ENCODE results near the gene HELZ2. TPM values are rescaled to one million over a fixed set of nuclear protein-coding genes. Genes with fewer than 3 reads are reported as not detected.

Gene HELZ2
- total and polyA plus RNA-seq, 10 of the 15 experiments (the other 5 are each of a cell fraction or from before 2014, with no cell fraction given) = 0.05 to 33.3 (median 6.2) TPM

DNA sequence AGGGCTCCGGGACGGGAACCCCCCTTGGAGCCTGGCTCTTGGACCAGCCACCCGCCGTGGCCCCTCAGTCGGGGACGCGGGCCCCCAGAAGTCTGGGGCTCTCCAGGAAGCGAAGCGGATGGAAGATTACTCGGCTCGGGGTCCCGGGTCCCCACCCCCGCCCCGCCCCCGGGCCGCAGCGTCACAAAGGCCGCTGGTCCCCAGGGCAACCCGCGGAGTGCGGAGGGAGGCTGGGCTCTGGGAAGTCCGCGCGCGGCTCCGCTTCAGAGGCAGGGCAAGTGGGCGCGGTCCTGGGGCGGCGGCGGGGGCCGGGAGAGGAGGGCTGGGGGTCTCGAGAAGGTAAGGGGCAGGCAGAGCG is 20.1 kb downstream of the HELZ2 start, which contains the start of gene FNDC11:
TSS of gene FNDC11 (plus strand) at position 227 of the 358 bp plus-strand sequence. CDS start 1,505 bp downstream, outside the sequence.
- Histone ChIP-seq H3K27me3 (replicated peaks in 1 of 2; ENCODE audit: control insufficient read depth in 2 of 2, insufficient read depth in 2 of 2, low read length in 1 of 2) (no peaks in the 10 kb centered on the region; a peak in 1 of 4 replicates), H3K4me2 (ENCODE audit: control insufficient read depth, insufficient read depth) (peak within 1 kb of the TSS; percentile 90), H3K9ac (ENCODE audit: control insufficient read depth, insufficient read depth, low read length) (0 out of 2 replicates have a peak within 1 kb of the TSS, but pooled peaks have one; percentile 22), H2AFZ (ENCODE audit: control insufficient read depth, low read depth, low read length) (peak within 1 kb of the TSS; percentile 67), H4K20me1 (ENCODE audit: control insufficient read depth, insufficient read depth) (no peaks in the 10 kb centered on the region; the same call in 1 of the 2 replicates), H3K27ac (ENCODE audit: control insufficient read depth, insufficient read depth) (peak within 1 kb of the TSS; percentile 64), H3K9me3 (replicated peaks; ENCODE audit: control insufficient read depth, insufficient read depth, low read length) (no peaks in the 10 kb centered on the region), H3K79me2 (ENCODE audit: control insufficient read depth, insufficient read depth, low read length) (no peaks in the 10 kb centered on the region), H3K4me3 (peak within 1 kb of the TSS; percentile 65), H3K4me1 (ENCODE audit: control insufficient read depth, insufficient read depth, low read length) (peaks cover 22% of the 10 kb centered on the region), H3K36me3 (ENCODE audit: control insufficient read depth in 2 of 2, insufficient read depth in 2 of 2, low read length in 1 of 2) (no peaks in the 10 kb centered on the region)
- POLR2A ChIA-PET = interaction anchor here (1.1 to 1.7 kb wide), 2 partner anchors 12 to 20 kb away, joined by 3 to 6 read pairs; partner anchors contain the start of gene HELZ2
- 2% methylated on average over 17 of the region's 34 CpGs for WGBS (ENCODE audit: insufficient coverage, insufficient replicate concordance, low lambda C conversion rate, missing lambda C conversion rate)
- FAIRE-seq = no peak
- BruUV-seq (replicated peaks) = no TSS peak
- intact Hi-C loops (cut with micrococcal nuclease; ENCODE audit: unreplicated experiment) = loop anchor here (1.0 kb wide), 2 partner anchors 17 to 73 kb away; partner anchors contain the start of genes GMEB2 and PTK6
- SMC1A ChIA-PET (ENCODE audit: uncharacterized antibody, unreplicated experiment) = interaction anchor here (1.1 to 1.6 kb wide), 3 partner anchors 9 to 650 kb away, joined by 3 to 5 read pairs (median 3); no protein-coding TSS in a partner anchor
- peak; percentile 62 for ATAC-seq
- no peak for DNase-seq (ENCODE audit: low read depth, low spot score)
- TF ChIP-seq YBX1 (IDR thresholded peaks at IDR 0.05) (no peak), SMAD5 (IDR thresholded peaks at IDR 0.05; ENCODE audit: low read depth) (no peak), SREBF2 (IDR thresholded peaks at IDR 0.05; ENCODE audit: low read length) (no peak), IKZF1 (conservative IDR thresholded peaks at IDR 0.05) (peak; percentile 28), RB1 (IDR thresholded peaks at IDR 0.05; ENCODE audit: borderline replicate concordance) (0 out of 2 replicates have a peak, but pooled peaks have one; percentile 22), CEBPB (IDR thresholded peaks at IDR 0.05; ENCODE audit: borderline replicate concordance in 1 of 2, low read depth in 2 of 2, low read length in 2 of 2) (no peak), TCF7 (IDR thresholded peaks at IDR 0.05; ENCODE audit: borderline replicate concordance) (no peak), ZSCAN29 (IDR thresholded peaks at IDR 0.05) (no peak), SP1 (IDR thresholded peaks at IDR 0.05; ENCODE audit: low read depth, low read length) (no peak), TCF12 (IDR thresholded peaks at IDR 0.05; ENCODE audit: low read depth, low read length) (no peak), NR2F1 (conservative IDR thresholded peaks at IDR 0.05) (0 out of 2 replicates have a peak, but pooled peaks have one; percentile 10), TBL1XR1 (IDR thresholded peaks at IDR 0.05; ENCODE audit: low read depth, low read length) (no peak)
- TF ChIP-seq, protein P1, sequence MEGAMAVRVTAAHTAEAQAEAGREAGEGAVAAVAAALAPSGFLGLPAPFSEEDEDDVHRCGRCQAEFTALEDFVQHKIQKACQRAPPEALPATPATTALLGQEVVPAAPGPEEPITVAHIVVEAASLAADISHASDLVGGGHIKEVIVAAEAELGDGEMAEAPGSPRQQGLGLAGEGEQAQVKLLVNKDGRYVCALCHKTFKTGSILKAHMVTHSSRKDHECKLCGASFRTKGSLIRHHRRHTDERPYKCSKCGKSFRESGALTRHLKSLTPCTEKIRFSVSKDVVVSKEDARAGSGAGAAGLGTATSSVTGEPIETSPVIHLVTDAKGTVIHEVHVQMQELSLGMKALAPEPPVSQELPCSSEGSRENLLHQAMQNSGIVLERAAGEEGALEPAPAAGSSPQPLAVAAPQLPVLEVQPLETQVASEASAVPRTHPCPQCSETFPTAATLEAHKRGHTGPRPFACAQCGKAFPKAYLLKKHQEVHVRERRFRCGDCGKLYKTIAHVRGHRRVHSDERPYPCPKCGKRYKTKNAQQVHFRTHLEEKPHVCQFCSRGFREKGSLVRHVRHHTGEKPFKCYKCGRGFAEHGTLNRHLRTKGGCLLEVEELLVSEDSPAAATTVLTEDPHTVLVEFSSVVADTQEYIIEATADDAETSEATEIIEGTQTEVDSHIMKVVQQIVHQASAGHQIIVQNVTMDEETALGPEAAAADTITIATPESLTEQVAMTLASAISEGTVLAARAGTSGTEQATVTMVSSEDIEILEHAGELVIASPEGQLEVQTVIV (IDR thresholded peaks at IDR 0.05; ENCODE audit: borderline replicate concordance, partially characterized antibody) = no peak
- TF ChIP-seq, protein P2, sequence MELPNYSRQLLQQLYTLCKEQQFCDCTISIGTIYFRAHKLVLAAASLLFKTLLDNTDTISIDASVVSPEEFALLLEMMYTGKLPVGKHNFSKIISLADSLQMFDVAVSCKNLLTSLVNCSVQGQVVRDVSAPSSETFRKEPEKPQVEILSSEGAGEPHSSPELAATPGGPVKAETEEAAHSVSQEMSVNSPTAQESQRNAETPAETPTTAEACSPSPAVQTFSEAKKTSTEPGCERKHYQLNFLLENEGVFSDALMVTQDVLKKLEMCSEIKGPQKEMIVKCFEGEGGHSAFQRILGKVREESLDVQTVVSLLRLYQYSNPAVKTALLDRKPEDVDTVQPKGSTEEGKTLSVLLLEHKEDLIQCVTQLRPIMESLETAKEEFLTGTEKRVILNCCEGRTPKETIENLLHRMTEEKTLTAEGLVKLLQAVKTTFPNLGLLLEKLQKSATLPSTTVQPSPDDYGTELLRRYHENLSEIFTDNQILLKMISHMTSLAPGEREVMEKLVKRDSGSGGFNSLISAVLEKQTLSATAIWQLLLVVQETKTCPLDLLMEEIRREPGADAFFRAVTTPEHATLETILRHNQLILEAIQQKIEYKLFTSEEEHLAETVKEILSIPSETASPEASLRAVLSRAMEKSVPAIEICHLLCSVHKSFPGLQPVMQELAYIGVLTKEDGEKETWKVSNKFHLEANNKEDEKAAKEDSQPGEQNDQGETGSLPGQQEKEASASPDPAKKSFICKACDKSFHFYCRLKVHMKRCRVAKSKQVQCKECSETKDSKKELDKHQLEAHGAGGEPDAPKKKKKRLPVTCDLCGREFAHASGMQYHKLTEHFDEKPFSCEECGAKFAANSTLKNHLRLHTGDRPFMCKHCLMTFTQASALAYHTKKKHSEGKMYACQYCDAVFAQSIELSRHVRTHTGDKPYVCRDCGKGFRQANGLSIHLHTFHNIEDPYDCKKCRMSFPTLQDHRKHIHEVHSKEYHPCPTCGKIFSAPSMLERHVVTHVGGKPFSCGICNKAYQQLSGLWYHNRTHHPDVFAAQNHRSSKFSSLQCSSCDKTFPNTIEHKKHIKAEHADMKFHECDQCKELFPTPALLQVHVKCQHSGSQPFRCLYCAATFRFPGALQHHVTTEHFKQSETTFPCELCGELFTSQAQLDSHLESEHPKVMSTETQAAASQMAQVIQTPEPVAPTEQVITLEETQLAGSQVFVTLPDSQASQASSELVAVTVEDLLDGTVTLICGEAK (IDR thresholded peaks at IDR 0.05; ENCODE audit: borderline replicate concordance) = no peak
- TF ChIP-seq, protein P3, sequence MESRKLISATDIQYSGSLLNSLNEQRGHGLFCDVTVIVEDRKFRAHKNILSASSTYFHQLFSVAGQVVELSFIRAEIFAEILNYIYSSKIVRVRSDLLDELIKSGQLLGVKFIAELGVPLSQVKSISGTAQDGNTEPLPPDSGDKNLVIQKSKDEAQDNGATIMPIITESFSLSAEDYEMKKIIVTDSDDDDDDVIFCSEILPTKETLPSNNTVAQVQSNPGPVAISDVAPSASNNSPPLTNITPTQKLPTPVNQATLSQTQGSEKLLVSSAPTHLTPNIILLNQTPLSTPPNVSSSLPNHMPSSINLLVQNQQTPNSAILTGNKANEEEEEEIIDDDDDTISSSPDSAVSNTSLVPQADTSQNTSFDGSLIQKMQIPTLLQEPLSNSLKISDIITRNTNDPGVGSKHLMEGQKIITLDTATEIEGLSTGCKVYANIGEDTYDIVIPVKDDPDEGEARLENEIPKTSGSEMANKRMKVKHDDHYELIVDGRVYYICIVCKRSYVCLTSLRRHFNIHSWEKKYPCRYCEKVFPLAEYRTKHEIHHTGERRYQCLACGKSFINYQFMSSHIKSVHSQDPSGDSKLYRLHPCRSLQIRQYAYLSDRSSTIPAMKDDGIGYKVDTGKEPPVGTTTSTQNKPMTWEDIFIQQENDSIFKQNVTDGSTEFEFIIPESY (IDR thresholded peaks at IDR 0.05) = no peak
- in situ Hi-C loops (cut with MboI) = no loop called here
- CTCF ChIA-PET = interaction anchor here (1.1 to 1.8 kb wide), 2 partner anchors 16 to 19 kb away, joined by 5 to 9 read pairs; partner anchors contain the start of gene PTK6
- RAD21 ChIA-PET (ENCODE audit: unreplicated experiment) = interaction anchor here (2.0 to 2.2 kb wide), 2 partner anchors 15 to 88 kb away, joined by 8 to 17 read pairs; partner anchors contain the start of gene PTK6

All from GM12878 (cell line).